ENCODE data around the gene RPS15.

The RPS15 gene

DNA sequence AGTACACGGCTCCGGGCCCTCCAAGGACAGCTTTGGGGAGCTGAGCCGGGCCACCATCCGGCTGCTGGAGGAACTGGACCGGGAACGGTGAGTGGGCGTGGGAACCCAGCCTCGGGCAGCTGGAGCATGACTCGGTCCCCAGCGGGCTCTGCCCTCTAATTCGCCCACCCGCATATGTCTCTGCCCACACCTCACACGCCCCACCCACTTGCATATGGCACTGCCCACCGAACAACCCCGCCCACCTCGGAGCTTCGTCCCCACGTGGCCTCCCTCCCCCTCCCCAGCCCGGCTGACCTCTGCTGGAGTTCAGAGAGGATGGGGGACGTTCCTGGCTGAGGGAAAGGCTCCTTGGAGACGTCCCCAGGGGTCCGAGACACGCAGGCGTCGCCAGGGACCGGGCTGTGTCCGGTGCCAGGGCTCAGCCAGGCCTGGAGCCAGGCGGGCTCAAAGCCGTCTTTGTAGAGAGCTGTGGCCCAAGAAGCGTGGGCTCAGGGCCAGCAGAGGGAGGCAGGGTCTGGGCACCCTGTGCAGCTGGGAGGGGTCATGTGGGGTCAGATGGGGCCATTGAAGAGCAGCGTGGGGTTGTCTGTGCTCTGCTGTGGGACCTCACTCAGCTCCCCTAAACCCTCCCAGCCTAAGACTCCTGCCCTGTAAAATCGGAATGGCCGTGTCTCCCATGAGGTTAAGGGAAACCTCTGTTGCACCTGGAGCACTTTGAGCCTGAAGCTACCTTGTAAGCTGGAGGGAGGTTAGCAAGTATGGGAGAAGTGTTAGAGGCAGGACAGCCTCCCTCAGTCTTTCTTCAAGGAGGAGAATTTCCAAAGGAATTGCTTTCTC lies 15.5 kb downstream of the RPS15 start:
- H3K4me3 ChIP-seq (ENCODE audit: low read depth, low read length) = no peak overlapping the region
- TF ChIP-seq, protein P1, sequence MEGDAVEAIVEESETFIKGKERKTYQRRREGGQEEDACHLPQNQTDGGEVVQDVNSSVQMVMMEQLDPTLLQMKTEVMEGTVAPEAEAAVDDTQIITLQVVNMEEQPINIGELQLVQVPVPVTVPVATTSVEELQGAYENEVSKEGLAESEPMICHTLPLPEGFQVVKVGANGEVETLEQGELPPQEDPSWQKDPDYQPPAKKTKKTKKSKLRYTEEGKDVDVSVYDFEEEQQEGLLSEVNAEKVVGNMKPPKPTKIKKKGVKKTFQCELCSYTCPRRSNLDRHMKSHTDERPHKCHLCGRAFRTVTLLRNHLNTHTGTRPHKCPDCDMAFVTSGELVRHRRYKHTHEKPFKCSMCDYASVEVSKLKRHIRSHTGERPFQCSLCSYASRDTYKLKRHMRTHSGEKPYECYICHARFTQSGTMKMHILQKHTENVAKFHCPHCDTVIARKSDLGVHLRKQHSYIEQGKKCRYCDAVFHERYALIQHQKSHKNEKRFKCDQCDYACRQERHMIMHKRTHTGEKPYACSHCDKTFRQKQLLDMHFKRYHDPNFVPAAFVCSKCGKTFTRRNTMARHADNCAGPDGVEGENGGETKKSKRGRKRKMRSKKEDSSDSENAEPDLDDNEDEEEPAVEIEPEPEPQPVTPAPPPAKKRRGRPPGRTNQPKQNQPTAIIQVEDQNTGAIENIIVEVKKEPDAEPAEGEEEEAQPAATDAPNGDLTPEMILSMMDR (IDR thresholded peaks at IDR 0.05; ENCODE audit: low read depth, low read length) = no peak

DNA sequence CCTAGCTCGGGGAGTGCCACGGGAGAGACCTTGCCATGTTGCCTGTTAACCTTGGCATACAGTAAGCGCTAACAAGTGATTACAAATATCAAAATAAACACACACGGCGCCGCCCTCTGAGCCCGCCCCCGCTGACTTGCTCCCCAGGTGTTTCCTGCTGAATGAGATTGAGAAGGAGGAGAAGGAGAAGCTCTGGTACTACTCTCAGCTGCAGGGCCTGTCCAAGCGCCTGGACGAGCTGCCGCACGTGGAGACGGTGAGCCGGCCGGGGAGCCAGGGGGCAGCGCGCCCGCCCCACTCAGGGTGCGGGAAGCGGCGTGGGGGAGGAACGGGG lies 16.8 kb downstream of the RPS15 start:
- TF ChIP-seq, protein P1 (IDR thresholded peaks at IDR 0.05; ENCODE audit: low read depth, low read length) = no peak
- no peak overlapping the region for H3K4me3 ChIP-seq (ENCODE audit: low read depth, low read length)

DNA sequence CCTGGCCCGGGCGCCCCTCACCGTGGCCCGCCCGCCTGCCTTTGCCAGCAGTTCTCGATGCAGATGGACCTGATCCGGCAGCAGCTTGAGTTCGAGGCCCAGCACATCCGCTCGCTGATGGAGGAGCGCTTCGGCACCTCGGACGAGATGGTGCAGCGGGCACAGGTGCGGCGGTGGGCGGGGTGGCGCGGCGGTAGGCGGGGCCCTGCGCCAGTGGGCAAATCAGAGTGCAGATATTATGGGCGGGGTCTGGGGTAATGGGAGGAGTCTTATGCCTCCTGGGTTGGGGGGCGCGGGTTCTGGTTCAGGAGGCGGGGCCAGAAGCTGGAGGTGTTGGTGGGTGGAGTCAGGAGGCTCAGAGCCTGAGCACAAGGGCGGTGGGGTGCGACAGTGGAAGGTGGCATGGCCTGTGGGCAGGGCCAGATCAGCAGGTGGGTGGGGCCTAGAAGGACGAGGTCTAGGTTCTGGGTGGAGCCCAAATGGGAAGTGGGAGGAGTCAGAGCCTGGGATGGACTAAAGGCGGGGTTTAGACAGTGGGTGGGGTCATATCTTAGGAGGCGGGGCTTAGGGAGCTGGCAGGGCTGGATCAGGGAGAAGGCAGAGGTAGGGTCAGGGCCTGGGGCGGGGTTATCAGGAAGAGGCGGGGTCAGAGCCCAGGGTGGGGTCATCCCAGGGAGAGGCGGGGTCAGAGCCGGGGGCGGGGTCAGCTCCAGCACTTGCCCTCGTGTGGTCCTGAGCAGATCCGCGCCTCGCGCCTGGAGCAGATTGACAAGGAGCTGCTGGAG lies 17.3 kb downstream of the RPS15 start:
- TF ChIP-seq, protein P1 (IDR thresholded peaks at IDR 0.05; ENCODE audit: low read depth, low read length) = no peak
- no peak overlapping the region for H3K4me3 ChIP-seq (ENCODE audit: low read depth, low read length)

DNA sequence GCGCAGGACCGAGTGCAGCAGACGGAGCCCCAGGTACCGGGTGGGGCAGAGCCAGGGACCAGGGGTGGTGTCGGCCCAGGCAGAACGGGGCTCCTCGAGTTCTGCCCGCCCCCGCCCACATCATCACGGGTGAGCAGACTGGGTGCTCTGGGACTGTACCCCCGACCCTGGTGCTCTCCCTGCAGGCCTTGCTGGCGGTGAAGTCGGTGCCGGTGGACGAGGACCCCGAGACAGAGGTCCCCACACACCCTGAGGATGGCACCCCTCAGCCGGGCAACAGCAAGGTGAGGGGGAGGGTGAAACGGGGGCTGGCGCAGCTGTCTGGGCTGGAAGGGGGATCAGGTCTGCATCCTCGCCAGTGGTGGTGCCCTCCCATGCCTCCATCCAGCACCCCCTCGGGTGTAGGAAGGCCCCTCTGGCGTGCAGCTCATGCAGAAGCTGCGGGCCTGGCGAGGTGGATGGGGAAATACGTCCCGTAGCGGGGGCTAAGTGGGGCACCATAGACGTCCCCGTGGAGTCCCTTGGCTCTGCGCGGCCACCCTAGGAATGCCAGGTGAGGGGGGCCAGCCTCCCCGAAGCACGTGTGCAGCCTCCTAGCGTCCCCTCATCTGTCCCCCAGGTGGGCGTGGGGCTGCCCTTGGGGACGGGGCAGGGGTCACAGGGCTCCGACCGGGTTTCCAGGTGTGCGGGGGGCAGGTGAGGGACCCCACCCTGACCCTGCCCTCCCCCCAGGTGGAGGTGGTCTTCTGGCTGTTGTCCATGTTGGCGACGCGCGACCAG lies 18.1 kb downstream of the RPS15 start:
- TF ChIP-seq, protein P1 (IDR thresholded peaks at IDR 0.05; ENCODE audit: low read depth, low read length) = no peak

DNA sequence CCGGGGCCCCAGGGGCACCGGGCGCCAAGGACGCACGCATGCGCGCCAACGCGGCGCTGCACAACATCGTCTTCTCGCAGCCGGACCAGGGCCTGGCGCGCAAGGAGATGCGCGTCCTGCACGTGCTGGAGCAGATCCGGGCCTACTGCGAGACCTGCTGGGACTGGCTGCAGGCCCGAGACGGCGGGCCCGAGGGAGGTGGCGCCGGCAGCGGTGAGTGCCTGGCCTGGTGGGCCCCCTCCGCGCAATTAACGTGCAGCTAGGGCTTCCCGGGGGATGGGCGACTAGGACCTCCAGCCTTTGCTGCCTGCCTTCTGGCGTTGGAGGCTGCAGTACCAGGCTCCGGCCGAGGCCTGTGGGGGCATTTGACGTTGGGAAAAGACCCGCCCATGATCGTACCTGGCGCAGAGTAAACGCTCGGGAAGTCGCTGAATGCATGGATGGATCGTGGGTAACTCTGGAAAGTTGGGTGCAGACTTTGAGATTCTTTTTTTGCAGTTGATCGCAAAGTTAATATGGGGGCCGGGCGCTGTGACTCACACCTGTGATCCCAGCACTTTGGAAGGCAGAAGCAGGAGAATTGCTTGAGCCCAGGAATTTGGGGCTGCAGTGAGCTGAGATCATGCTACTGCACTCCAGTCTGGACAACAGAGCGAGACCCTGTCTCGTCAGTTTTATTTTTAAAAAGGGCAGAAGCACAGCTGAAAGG lies 19.0 kb downstream of the RPS15 start:
- TF ChIP-seq, protein P1 (IDR thresholded peaks at IDR 0.05; ENCODE audit: low read depth, low read length) = no peak

More for the DNA sequence above, 18.1 kb downstream of the RPS15 start:
- no peak overlapping the region for H3K4me3 ChIP-seq (ENCODE audit: low read depth, low read length)

DNA sequence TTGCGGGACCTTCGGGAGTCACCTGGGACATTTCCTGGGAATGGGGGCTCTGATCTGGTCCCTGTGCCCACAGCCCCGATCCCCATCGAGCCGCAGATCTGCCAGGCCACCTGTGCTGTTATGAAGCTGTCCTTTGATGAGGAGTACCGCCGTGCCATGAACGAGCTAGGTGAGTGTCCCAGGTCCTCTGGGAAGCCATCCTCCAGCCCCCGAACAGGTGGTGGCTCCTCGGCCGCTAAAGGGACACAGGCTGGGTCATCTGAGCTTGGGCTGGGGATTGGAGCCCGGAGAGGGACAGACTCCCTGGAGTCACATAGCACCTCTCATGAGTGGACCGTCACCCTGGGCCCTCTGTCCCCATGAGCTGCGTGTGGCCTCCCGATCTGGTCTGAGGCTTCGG lies 19.7 kb downstream of the RPS15 start:
- no peak overlapping the region for H3K4me3 ChIP-seq (ENCODE audit: low read depth, low read length)
- TF ChIP-seq, protein P1 (IDR thresholded peaks at IDR 0.05; ENCODE audit: low read depth, low read length) = no peak

More for the DNA sequence above, 19.0 kb downstream of the RPS15 start:
- no peak overlapping the region for H3K4me3 ChIP-seq (ENCODE audit: low read depth, low read length)

Measured in WI38 (cell line).